Right forelimb (tissue), 1 donor: Measurements from ENCODE around the gene KAT7.
"Not testable (repeated sequence)": the region's sequence is repeated elsewhere in the genome, so short reads cannot be mapped to it uniquely, and the experiment has no call there.

Source experiments
- DNase-seq: peaks from one replicate; pipeline ENCODE4 v3.0.0-alpha.2; 2018

Gene KAT7

GRCh38 chr17:49788478-49789242 lies at the start of gene KAT7:
TSS of gene KAT7 (plus strand) at chr17:49788681. CDS start at chr17:49788835, 154 bp downstream.
- peak; percentile 99 for DNase-seq

GRCh38 chr17:49739641-49740271 lies 48.7 kb upstream of the KAT7 start:
- no peak for DNase-seq

DNA sequence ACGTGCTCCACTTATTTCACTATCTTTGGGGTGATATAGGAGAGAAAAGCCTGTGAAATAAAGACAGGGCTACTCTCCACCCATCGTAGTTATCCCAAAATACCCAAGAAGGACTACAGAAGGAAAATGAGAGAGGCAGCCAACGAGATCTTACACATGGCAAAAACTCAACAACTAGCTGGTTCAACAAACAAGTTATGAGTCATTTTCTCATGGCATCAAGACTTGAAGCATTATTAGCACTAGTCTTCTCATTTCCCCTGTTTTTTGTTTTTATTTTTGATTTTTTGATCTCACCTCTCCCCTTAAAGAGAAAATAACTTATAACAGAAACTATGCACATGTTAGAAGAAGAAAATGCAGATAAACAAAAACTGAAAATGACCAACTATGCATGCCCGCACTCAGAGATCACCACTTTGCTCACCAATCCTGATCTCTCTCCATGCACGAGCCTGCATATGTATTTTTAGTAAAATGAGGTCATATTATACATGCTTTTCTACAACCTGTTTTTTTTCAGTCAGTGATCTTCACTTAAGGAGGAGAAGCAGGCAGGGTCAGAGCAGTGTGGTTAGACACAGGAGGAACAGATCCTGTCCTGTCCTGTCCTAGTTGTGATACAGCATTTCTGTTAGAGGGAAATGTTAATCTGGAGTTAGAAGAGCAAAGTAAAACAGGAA lies 47.3 kb upstream of the KAT7 start:
- DNase-seq: no peak

GRCh38 chr17:49741692-49742076 lies 46.8 kb upstream of the KAT7 start:
- no peak for DNase-seq

- DNase-seq: no peak
Measured at GRCh38 chr17:49742166-49742638, 46.3 kb upstream of the KAT7 start.

- DNase-seq: no peak
Measured at GRCh38 chr17:49745175-49746139, 43.0 kb upstream of the KAT7 start.

GRCh38 chr17:49746791-49747490 lies 41.5 kb upstream of the KAT7 start:
- no peak for DNase-seq

- no peak for DNase-seq
Measured at GRCh38 chr17:49747632-49748031, 40.8 kb upstream of the KAT7 start.

GRCh38 chr17:49748223-49748622 lies 40.3 kb upstream of the KAT7 start:
- DNase-seq: no peak

- no peak for DNase-seq
Measured at GRCh38 chr17:49748791-49749190, 39.7 kb upstream of the KAT7 start.

- DNase-seq: no peak
Measured at GRCh38 chr17:49749730-49750129, 38.8 kb upstream of the KAT7 start.

- DNase-seq: no peak
Measured at GRCh38 chr17:49752508-49752907, 36.0 kb upstream of the KAT7 start.

DNA sequence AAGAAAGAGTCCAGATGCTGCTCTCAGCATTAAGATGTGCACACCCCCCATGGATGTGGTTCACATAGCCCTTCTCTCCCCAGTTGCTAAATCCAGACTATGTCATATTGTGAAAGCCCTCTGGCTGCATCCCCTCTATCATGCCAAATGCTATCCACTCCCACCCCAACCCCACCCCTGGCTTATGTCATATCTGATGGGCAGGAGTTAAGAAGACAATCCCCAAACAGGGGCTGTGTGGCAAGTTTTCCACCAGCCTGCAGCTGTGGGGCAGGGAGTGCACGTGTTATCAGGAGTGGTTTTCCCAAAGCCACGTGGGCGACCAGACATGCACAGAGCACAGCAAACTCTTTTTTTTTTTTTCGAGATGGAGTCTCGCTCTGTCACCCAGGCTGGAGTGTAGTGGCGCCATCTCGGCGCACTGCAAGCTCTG lies 34.5 kb upstream of the KAT7 start:
- DNase-seq: no peak

DNA sequence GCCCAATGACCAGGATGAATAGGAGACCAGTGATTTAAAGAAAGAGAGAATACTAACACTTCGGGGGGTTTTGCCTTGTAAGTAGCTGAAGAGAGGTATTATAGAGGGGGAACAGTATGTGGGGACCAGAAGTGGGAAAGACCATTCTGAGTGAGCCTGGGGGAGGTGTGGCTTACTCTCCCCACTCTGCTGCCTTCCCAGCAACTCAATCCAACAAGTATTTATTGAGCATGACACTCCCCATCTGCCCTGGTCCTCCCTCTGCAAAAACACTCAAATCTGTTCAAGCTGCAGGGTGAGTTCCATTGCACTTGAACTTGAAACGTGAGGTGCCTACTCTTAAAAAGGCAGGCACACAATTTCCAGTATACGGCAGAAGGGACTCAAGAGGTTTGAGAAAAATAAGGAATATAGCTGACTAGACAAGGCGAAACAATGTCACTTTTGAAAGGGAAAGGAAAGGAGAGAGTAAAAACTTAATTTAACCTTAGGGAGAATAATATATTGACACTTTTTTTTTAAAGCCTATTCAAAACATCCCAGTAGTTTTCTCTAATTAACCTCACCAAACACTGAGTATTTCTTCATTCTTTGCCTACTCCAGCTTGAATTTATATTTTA lies 32.7 kb upstream of the KAT7 start:
- DNase-seq: no peak

DNA sequence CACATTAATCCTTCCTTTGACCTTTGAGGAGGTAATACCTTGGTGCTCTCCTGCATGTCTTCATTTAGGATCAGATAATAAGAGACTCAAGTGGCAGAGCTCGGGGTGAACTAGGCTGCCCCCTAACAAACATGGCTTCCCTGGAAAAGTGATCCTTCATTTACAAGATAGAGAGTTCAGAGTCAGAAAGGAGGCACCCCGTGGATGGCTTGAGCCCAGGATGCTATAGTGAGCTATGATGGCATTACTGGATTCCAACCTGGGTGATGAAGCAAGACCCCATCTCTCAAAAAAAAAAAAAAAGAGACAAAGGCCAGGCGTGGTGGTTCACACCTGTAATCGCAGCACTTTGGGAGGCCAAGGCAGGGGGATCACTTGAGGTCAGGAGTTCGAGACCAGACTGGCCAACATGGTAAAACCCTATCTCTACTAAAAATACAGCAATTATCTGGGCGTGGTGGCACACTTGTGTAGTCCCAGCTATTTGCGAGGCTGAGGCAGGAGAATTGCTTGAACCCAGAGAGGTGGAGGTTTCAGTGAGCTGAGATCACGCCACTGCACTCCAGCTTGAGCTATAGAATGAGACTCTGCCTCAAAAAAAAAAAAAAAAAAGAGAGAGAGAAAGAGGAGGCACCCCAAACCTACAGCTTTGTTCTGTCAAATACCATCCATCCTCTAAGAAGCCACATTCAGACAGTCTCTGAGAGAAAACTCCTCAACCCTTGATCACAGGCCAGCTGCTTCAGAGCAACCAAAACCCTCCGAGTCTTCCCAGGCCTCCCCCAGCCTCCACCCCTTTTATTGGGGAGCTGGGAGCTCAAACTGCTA lies 31.9 kb upstream of the KAT7 start:
- no peak for DNase-seq

- no peak for DNase-seq
Measured at GRCh38 chr17:49757151-49757777, 31.2 kb upstream of the KAT7 start.

- not testable (repeated sequence) for DNase-seq
Measured at GRCh38 chr17:49758464-49759010, 29.9 kb upstream of the KAT7 start.

DNA sequence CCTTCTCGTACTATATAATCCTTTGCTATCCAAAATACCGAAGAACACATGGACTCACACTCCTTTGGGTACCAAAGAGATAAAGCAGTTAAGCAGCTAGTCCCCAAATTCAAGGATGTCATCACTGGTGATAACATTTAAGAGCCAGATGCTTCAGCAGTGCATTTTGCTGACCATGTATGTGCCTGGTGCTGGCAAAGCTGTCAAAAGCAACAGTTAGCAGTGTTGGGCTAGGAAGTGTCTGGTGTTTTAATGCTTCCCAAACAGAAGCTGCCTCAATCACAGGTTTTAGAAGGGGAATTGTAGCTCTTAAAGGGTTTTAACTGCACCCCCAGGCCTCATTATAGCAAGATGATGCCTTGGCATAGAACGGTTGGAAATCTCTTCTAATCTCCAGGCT lies 29.3 kb upstream of the KAT7 start:
- no peak for DNase-seq

GRCh38 chr17:49760296-49760695 lies 28.2 kb upstream of the KAT7 start:
- no peak for DNase-seq
